CD4-positive, CD25-positive, alpha-beta regulatory T cell (primary cell): ENCODE measurements around the gene EPS8L3. TPM values are rescaled to one million over a fixed set of nuclear protein-coding genes. Genes with fewer than 3 reads are reported as not detected.

Experiments
- polyA plus RNA-seq, 4 donors: library from polyadenylated mRNA; unstranded; fragments of 300-500 nt; fragmentation: Illumina TruSeq; gene quantifications; one replicate each; pipeline ENCODE4 v1.2.3, GENCODE V29; 2021
- total RNA-seq: library from RNA; stranded (reverse); gene quantifications from one replicate; pipeline ENCODE4 v1.2.3, GENCODE V29; 2022

The EPS8L3 gene
- total and polyA plus RNA-seq, 5 donors from 2014 or later = not detected

Other genes with a start within 250 kb of the EPS8L3 start
- 0.20 TPM for gene GPR61, start 224.1 kb downstream of the EPS8L3 start, total RNA-seq
- gene GPR61, start 224.1 kb downstream of the EPS8L3 start, polyA plus RNA-seq = under 1 TPM in 2 of 4 donors, not detected in 2; 0.43 TPM
- gene GNAI3, start 215.3 kb downstream of the EPS8L3 start, total RNA-seq = 7.4 TPM
- 10 to 100 TPM in 2 of 4 donors, 1 to 10 TPM in 2; 9.4 to 10.3 (median 9.9) TPM for gene GNAI3, start 215.3 kb downstream of the EPS8L3 start, polyA plus RNA-seq
- not detected for gene GNAT2, start 144.3 kb downstream of the EPS8L3 start, total RNA-seq
- under 1 TPM in 1 of 4 donors, not detected in 3; 0.40 TPM for gene GNAT2, start 144.3 kb downstream of the EPS8L3 start, polyA plus RNA-seq
- gene AMPD2, start 144.1 kb downstream of the EPS8L3 start, total RNA-seq = 203 TPM
- gene AMPD2, start 144.1 kb downstream of the EPS8L3 start, polyA plus RNA-seq = 10 to 100 TPM; 23.3 to 30.9 (median 26.7) TPM
- gene GSTM4, start 107.8 kb downstream of the EPS8L3 start, total RNA-seq = 14.4 TPM
- 10 to 100 TPM in 3 of 4 donors, 1 to 10 TPM in 1; 2.2 to 31.4 (median 17.6) TPM for gene GSTM4, start 107.8 kb downstream of the EPS8L3 start, polyA plus RNA-seq
- 36.2 TPM for gene GSTM2, start 95.9 kb downstream of the EPS8L3 start, total RNA-seq
- gene GSTM2, start 95.9 kb downstream of the EPS8L3 start, polyA plus RNA-seq = 10 to 100 TPM in 2 of 4 donors, 1 to 10 TPM in 2; 8.0 to 11.9 (median 10.4) TPM
- gene GSTM1, start 76.1 kb downstream of the EPS8L3 start, total RNA-seq = 18.7 TPM
- gene GSTM1, start 76.1 kb downstream of the EPS8L3 start, polyA plus RNA-seq = 100 to 1,000 TPM in 1 of 4 donors, 10 to 100 TPM in 2, not detected in 1; 38.8 to 123 (median 53.4) TPM
- not detected for gene GSTM5, start 51.7 kb downstream of the EPS8L3 start, total RNA-seq
- not detected for gene GSTM5, start 51.7 kb downstream of the EPS8L3 start, polyA plus RNA-seq
- 5.3 TPM for gene GSTM3, start 22.9 kb downstream of the EPS8L3 start, total RNA-seq
- 10 to 100 TPM in 3 of 4 donors, 1 to 10 TPM in 1; 3.9 to 50.1 (median 48.7) TPM for gene GSTM3, start 22.9 kb downstream of the EPS8L3 start, polyA plus RNA-seq
- 28.4 TPM for gene CSF1, start 146.9 kb upstream of the EPS8L3 start, total RNA-seq
- 10 to 100 TPM; 12.2 to 21.1 (median 16.1) TPM for gene CSF1, start 146.9 kb upstream of the EPS8L3 start, polyA plus RNA-seq
- 27.8 TPM for gene AHCYL1, start 220.8 kb upstream of the EPS8L3 start, total RNA-seq
- gene AHCYL1, start 220.8 kb upstream of the EPS8L3 start, polyA plus RNA-seq = 10 to 100 TPM; 43.4 to 49.3 (median 46.1) TPM